HG02678 (cell line): Measurements from ENCODE around the gene PDE4D.

Experiments
- ATAC-seq: cut with Tn5 transposase; IDR thresholded peaks from one replicate; pipeline ENCODE4 v1.9.1; 2021; ENCODE audit warnings: mild to moderate bottlenecking, moderate library complexity; ENCODE audit not compliant: unreplicated experiment

PDE4D gene

DNA sequence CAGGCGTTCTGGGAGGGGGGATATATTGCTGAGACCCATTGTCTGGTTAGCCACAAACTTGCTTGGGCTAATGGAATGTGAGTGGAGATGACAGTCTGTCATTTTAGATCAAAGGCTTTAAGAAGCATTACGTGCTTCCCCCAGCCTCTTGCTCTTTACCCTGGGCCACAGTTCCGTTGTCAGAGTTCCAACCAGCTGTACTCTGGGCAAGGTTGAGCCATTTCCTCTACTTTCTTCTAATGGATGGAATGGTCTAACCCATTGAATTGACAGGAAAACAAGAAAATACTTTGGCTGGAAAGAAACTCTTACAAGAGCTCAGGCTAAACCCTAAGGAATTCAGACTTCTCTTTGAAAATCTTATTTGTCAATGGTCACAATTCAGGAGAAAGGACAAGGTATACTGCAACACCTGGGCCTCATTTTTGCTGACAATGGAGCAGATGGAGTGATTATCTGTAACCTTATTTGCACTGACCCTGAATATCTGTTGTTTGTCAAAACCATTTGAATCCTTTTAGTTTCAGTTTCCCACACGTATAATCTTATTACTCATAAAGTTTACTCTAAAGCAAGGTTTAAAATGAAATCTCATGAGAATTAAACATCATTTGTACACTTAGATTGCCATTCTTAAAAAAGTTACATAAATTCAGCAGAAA, 231.4 kb downstream of the PDE4D start:
- ATAC-seq, result peak; percentile 60

DNA sequence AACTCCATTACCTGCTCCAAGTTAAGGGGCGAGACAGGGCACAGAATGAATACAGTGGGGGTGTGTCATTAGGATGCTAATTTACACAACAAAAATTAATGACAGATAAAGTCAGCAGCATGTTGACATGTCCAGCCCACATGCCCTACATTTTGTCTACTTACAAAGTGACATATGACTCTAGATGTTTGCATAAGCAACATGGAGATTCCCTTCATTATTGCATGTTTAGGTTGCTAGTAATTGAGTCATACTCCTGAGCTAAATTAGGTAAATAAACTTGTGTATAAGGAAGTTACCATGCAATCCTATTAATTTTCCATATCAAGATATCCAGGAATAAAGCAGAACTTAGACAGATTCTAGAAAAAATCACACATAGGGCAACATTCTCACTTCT, 232.2 kb downstream of the PDE4D start:
- ATAC-seq, result no peak

DNA sequence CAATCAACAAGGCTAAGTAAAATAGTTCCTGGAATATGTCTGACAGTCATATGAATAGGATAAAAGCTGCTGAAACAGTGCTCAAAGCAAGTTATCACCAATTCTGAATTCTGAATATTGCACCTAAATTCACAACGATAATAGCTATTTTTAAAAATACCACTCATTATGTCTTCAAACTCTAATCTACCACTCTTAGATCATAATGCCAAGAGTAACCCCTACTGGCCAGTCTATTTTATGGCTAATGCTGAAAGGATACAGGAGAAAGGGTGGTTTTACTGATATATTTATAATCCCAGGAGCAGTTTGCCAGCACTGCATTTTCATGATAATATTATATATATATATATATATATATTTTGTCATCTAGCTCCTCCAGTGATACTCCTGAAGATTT, 232.8 kb downstream of the PDE4D start:
- ATAC-seq, result no peak

DNA sequence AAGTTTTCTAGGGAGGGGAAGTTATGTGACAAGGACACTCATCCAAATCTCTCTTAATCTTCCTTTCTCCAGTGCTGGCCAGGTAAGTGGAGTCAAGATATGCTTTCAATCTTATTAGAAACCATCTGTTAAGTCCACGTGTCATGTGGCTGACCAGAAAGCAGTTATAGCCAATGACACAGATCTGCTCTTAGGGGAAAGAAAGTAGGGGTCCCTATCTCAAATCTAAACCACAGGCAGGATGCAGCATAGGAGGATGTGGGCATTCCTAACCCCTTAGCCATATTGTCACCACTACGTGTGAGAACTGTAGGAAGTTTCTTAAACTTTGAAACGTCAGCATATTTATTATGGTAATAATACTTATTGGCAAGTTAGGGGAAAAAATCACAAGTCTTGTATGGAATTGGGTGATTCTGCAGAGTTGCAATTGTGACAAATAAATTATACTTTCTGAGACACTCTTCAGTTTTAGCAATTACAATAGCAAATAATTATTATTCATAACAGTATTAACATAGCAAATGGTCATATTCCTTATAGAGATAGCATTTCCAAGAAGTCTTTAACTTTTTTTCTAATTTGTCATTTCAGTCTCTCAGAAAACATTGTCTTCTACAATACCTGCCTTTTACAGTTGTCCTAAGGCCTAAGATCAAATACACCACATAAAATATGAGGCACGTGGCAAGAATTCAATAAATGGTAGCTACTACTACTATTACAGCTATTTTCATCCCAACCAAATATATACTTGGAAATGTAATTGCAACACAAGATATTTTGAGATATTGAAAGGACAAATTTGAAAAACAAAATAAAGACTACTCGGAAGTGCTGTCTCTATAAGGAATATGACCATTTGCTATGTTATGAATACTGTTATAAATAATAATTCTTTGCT, 236.9 kb downstream of the PDE4D start:
- ATAC-seq, result no peak

DNA sequence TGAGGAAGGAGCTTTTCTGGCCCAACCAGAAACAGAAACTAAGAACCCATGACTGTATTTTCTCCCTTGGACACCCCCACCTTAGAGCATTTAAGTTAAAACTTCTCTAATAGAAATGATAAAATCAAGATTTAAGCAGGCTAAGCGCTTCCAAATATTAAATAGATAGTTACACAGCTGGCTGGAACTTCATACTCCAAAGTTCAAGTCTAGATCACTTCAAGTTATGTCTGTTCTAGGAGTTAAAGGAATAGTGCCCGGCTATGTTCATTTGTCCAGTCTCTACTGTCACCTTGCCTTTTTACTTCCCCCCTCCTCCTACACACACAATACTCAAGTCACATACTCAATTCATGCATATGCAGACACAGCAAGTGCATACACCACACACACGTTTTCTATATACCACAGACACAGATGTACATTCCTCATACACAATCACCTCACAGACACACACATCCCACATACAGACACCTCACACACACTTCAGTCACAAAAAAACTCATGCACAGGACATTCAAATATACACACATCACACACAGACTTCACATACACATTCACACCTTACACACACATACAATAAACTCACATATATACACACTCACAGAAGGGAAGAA, 237.7 kb downstream of the PDE4D start:
- no peak for ATAC-seq

DNA sequence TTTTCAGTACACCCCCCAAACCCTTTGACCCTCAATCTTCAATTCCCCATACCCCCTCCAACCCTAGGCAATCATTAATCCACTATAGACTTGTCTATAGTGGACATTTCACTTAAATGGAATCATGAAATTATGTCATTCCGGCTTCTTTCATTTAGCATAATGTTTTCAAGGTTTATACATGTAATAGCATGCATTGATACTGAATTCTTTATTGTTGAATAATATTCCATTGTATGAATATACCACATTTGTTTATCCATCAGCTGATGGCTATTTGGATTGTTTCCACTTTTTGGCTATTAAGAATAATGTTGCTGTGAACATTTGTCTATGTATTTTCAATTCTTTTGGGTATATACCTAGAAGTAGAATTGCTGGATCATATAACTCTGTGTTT, 238.8 kb downstream of the PDE4D start:
- ATAC-seq, result no peak

DNA sequence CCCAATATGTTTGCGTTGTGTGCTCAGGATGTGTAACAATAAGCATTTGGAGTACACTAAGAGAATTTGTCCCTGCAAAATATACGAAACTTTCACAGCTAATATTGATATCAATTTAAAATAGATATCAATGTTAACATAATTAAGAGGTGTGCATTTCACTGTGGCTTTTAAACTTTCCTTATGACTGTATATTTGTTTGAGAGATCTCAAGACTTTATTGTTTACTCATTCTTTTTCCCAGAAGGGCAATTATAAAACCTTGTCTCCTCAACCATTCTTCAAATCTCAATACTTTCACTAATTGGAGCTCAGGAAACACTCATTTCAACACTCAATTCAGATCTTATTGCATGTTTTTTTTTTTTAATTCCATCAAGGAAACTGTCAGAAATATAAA, 241.1 kb downstream of the PDE4D start:
- no peak for ATAC-seq

DNA sequence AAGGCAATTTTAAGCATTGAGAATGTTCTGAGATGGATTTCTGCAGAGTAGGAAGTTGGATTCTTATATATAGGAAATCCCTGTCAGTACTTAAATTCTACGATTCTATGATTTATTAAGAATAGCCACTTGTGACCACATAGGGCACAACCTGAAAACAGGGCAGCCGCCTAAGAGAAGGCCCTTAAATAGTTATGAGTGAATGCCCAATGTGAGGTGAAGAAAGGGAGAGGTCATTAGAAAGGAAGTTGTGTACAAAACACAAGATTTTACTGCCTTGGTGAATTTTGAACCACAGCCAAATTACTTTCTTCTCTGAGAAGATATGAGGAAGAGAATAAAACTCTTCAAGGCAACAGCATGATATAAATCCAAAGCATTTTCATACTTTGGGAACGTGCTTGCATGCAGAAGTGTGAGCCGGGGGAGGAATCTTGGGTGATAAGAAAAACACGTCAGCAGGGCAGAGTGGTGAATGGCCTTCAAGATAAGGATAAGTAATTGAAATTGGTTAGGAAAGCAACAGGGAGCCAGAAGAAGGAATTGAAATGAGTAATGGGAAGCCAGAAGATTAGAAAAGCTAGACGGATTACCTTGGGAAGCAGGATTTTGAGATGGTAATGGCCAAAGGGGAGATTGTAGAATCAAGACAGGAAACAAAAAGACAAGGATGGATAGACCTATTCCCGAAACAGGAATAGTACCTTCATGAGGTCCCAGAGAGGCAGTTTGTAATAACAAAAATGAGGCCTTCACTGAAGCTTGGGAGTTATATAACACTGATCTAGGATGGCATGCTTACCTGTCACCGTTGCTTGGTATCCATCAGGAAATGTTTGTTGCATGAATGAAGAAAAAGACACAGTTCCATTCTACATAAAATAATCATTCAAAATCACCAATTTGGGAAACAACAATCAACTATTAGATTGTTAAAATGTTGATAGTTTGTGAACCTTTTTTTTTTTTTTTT, 244.3 kb downstream of the PDE4D start:
- ATAC-seq, result no peak

DNA sequence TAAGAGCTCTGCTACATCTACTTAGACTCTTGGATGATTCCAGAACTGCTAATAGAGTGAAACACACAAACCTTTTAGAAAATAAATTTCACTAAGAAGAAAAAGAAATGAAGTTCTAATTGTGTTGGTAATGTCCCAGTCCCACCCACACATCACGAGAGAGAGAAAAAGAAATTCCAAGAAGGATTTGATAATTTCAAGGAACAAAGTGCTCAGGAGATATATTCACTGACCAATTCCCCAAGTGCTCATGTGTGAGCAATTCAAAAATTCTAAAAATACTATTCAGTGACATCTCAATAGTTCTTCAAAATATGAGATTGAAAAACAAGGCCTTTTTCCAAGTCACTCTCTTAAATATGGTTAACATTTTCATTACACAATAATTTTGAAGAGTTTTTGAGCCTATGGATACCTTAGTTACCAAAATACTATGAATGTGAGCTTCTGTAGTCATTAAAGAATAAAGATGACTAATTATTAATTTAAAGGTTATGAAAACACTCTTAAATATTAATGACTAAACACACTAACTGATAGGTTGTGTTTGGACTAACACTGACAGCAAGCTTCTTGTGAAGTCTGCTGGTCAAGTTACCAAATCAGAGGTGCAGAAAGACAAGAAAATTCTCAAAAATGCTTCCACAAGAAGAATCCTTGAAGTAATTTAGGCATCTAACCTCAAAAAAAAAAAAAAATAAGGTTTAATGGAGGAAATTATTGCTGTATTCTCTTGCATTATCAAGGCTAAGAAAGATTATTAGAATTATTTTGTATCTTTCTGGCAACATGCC, 245.3 kb downstream of the PDE4D start:
- no peak for ATAC-seq

DNA sequence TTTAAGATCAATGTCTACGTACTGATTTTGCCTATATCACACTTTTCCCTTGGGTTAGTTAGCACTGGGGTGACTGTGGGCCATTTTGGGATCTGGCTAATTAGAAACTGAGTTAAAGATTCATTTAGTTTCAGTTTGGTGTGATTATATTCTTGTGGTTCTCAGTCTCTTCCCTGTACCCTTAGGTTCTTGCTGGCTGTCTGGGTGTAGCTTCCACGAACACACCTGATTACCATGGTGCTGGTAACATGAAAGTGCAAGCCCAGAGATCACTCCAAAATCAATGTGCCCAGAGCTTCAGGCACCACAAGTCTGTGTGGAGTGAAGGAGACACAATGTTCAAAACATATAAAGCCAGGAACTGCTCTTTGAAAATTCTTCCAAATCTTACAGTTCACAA, 248.1 kb downstream of the PDE4D start:
- ATAC-seq, result no peak

DNA sequence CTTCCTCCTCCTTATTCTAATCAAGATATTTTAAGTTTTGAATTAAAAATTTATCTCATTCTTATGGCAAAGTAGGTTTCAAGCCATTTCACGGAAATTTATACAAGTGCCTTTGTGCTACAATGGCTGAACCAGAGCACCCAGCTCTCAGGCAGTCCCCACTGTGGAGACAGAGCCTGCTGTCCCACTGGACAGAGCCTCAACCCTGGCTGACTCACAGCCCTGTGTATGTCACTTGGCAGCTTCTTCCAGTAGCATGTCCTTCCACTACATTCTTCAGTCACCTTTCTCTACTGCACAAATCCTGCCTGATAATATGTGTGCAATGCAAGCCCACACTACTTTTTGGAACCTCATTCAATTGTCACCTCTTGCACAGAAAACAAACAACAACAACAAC, 253.1 kb downstream of the PDE4D start:
- no peak for ATAC-seq

DNA sequence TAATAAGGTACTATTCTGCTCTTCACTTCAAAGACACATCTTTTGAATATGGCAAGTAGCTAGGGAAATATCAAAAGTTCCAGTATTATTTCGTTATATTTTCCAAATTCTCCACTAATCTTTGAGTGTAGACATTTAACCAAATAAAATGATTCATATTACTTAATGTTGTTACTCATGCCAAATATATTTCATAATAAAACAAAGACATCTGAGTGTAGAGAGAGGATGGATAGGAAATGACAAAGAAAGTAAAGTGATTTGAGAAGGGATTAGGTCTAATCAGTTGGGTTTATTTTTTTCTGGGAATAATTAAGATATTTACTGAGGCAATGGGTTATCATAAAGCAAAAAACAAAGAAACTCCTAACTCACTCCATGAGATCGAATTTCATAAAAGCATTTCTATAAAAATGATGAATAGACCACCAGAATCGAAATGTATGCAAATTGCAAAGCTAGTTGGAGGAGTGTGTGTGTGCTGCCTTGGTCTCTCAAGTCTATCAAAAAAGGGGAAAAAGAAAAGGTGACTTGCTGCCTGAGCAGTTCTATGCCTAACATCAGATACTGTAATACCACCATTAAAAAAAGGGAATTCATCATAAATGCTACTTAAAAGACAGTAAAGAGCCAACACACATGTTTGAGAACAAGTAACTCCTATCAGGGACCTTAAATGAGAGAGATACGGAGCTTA, 255.5 kb downstream of the PDE4D start:
- ATAC-seq, result no peak

DNA sequence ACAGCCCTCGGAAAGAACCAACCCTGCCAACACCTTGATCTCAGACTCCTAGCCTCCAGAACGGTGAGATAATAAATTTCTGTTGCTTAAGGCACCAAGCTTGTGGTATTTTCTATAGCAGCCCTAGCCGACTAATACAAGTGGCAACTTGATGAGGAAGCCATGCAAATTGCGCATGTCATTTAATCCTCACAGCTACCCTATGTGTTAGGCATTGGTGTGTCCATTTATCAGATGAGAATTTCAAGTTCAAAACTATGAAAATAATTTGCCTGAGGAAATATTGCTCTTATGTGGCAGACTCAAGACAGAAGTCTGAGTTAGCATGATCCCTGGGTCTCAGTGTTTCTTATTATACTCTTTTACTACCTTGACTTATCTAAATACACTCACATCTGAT, 264.0 kb downstream of the PDE4D start:
- ATAC-seq, result no peak

DNA sequence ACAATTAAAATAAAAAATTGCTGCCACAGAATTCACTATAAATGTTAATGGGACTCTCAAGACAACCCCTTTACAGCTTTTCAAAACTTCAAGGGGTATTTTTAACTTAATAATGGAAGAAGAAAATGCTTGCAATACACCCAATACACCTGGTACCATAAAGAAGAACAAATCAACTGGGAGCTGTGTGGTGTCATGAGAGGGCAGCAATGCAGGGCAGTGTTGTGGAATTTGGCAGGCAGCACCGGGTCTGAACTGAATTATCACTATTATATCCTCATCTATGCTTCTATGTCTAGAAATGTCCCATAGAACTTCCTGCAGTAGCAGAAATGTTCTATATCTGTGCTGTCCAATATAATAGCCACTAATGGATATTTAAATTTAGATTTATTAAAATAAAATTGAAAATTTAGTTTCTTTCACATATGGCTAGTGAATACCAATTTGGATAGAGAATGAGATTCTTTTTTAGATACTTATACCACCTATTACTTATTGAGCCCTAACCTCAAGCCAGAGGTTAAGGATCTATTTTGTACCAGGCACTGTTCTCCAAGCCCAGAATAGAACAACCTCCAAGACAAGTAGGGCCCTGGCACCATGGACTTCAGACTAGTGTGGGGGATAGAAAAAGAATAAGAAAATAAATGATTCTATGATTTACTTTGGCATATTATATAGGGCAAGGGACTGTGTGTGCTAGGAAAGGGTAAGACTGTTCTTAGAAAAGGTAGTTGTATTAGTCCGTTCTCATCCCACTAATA, 265.3 kb downstream of the PDE4D start:
- no peak for ATAC-seq

DNA sequence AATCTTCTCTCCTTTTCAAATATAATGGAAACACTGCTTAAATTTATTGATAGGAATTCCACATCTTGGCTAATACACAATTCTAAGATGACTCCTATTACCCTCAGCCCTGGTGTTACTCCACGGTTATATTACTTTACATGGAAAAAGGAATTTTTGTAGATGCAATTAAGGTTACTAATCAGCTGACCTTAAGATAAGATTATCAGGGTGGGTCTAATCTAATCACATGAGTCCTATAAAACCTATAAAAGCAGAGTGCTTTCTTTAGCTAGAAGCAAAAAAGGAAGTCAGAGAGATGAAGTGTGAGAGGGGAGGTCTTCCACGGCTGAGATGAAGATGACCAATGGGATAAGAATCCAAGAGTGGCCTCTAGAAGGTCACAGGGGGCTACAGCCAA, 268.6 kb downstream of the PDE4D start:
- no peak for ATAC-seq

DNA sequence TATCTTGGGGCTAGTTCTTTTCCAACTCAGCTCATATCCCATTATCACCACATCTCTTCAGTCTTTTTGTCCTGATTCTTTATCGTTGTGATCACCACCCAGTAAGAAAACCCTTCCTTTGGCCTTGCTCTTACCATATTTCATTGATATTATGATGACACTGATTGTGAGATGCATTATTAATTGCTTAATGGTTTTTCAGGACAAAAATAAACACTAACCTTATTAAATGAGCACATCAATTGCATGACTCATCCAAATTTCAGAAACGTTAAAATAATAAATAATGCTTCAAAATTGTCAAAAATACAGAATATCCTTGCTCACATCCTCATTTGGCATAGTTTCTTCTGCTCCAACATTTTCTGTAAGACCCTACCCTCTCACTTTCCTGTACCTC, 270.7 kb downstream of the PDE4D start:
- ATAC-seq, result no peak

DNA sequence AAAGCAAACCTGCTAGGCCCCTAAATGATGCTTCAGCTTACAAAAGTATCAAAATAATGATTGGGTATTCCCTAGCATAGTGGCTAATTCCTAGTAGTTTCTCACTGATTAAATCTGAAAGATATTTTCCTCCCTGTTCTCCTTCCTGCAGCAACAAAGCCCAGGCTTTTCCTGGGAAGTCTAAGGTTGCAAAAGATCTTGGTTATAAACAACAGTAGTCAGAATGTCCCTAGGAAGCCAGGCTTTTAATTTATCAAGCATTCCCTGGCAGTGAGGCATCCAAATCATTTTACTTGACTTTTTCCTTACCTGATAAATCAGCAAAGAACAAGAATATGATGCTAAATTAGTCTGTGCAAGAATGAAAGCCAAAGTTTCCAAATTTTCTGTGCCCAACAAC, 272.0 kb downstream of the PDE4D start:
- no peak for ATAC-seq

DNA sequence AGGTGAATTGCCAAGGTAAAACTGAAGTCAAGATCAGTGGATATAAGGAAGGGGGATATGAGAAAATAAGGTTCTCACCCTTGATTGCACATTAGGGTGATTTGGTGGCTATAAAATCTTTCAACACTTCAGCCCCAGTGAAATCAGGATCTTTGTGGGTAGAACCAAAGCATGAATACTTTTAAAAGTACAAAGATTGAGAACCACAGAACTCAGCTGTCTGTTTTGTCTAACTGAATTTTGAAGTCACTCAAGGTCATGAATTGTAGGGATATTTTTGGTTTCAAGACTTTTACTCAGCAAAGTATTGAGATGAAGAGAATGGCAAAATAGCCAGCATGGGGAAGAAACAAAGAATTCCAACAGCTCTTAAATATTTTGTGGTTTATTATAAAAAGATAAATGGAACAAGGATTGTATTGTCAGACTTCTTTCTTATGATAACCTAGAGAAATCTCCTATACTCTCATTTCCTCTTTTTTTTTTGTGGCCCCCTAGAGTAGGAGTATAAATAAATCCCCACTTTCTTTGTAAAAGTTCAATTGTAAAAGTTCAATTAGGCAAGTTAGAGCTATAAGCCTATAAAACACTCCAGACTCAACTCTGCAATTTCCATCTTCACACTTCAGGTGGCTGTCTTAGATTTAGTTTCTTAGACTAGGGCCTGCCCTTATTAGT, 272.9 kb downstream of the PDE4D start:
- ATAC-seq, result no peak
